GM13977 (cell line): ENCODE data around the gene EFCAB7.

Experiments used
- DNase-seq: peaks from one replicate; pipeline ENCODE4 v3.0.0; 2012; ENCODE audit warnings: low spot score
- in situ Hi-C: fragments of 300-500 bp; cut with MboI; formaldehyde crosslinking; loops from one replicate; pipeline ENCODE4 v1.12.0; 2022; ENCODE audit warnings: low sequenced_read_pairs, low pct_unique_long_range_greater_than_20kb, mixed read lengths, inconsistent platforms; ENCODE audit not compliant: unreplicated experiment
- TF ChIP-seq, protein P1 (sequence below): IDR thresholded peaks from 2 replicates; pipeline ENCODE4 v1.5.1; 2012; ENCODE audit warnings: mild to moderate bottlenecking, control low read depth; ENCODE audit not compliant: insufficient read depth; ENCODE audit errors: extremely low read depth, missing control alignments

EFCAB7 gene

DNA sequence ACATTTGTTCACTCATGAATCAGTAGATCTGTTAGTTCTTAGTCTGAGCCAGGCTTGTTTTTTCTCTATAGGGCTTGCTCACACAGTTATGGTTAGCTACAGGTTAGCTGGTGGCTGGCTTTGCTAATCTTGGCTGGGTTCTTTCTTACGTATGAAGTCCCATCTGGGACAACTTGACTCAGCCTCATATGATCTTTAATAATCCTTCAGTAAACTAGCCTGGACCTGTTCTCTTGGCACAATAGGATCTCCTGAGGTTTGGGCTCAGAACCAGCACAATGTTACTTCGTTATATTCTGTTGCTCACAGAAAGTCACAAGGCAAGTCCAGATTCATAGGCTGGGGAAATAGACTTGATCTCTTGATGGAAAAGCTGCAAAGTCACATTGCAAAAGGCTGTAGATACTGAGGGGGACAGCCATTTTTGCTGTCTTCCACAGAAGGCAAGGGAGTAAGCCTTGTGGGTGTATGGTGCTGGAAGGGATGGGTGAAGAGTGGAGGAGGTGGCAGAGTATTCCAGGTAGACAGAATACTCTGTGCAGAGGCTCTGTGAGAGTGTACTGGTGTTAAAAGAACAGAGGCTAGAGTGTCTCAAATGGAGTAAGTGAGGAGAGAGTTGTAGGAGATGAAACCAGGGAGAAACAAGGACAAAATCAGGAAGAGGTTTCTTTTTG lies 24.4 kb downstream of the EFCAB7 start:
- in situ Hi-C loops: no loop called here
- TF ChIP-seq, protein P1, sequence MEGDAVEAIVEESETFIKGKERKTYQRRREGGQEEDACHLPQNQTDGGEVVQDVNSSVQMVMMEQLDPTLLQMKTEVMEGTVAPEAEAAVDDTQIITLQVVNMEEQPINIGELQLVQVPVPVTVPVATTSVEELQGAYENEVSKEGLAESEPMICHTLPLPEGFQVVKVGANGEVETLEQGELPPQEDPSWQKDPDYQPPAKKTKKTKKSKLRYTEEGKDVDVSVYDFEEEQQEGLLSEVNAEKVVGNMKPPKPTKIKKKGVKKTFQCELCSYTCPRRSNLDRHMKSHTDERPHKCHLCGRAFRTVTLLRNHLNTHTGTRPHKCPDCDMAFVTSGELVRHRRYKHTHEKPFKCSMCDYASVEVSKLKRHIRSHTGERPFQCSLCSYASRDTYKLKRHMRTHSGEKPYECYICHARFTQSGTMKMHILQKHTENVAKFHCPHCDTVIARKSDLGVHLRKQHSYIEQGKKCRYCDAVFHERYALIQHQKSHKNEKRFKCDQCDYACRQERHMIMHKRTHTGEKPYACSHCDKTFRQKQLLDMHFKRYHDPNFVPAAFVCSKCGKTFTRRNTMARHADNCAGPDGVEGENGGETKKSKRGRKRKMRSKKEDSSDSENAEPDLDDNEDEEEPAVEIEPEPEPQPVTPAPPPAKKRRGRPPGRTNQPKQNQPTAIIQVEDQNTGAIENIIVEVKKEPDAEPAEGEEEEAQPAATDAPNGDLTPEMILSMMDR: no peak
- no peak for DNase-seq

DNA sequence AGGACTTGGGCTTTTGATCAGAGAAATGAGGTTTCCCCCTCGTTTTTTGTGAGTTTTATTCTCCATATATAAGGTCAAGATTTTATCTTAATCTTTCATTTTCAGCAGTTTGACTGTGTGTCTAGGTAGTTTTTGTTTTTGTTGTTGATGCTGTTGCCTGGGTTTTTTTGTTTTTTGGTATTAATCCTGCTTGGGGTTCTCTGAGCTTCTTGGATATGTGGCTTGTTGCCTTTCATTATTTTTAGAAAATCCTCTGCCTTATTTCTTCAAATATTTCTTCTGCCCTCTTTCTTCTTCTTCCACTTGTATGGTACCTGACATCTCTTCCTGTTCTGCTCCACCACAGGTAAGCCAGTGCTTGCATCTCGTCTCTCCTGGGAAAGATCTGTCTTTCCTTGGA lies 25.0 kb downstream of the EFCAB7 start:
- in situ Hi-C loops: no loop called here
- TF ChIP-seq, protein P1: no peak

DNA sequence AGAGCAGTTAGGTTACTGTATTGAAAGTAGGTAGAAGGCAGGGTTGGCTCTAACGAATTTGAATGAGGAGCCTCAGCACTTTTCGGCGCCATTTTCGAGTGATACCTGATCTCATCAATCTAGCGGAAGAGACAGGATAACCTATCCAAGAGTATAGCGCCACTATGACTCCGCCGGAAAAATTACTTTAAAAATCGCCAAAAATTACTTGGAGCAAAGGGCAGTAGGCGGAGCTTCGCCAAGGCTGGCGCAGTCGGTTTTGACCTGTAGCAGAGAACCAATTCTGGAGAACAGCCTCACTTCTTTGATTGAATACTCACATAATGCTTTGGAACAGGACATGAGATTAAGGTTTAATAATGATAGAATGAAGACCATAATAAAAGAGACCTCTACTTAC lies 25.6 kb downstream of the EFCAB7 start:
- no peak for DNase-seq
- TF ChIP-seq, protein P1: no peak
- in situ Hi-C loops: no loop called here

More for the DNA sequence above, 25.0 kb downstream of the EFCAB7 start:
- DNase-seq: no peak

DNA sequence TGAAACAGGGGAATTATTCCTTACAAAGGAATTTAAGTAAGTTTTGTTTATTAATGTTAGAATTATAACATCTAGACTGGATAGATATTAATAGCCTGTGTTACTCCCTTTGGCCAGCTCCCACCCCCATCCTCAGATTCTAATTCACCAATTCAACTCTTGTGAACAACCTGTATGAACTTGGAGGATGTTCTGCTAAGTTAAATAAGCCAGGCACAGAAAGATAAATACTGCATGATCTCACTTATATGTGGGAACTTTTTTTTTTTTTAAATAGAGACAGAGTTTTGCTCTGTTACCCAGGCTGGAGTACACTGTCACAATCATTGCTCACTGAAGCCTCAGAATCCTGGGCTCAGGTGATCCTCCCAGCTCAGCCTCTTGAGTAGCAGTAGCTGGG lies 32.2 kb downstream of the EFCAB7 start:
- in situ Hi-C loops: no loop called here

DNA sequence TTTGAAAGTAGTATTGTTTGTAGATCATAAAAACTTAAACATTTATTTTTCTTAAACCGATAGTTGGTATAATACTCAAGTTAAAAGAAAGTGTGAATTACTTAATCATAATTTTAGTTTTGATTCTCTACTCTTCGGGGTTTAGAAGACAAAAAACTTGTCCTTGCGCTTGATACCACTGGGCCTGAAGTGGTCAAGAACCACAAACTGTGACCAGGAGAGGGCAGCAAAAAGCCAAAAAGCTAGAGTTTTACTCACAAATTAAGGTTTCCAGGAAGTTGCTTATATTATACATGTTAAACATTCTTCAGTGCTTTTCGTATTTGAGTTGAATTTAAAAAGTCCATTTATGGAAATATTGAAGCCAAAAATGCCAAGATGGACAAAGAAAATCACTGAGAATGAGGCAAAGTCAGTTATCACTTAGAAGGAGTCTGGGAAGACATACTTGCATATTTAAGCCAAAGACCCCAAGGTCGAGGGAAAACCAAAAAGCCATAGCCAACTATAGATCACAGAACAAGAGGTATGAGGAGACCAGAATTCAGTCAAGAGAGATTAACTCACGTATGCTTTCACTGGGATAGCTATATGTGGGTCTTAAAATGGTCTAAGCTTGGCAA lies 34.2 kb downstream of the EFCAB7 start:
- TF ChIP-seq, protein P1: peak; percentile 59
- peak; percentile 14 for DNase-seq
- in situ Hi-C loops: no loop called here

More for the DNA sequence above, 32.2 kb downstream of the EFCAB7 start:
- TF ChIP-seq, protein P1: no peak
- no peak for DNase-seq

DNA sequence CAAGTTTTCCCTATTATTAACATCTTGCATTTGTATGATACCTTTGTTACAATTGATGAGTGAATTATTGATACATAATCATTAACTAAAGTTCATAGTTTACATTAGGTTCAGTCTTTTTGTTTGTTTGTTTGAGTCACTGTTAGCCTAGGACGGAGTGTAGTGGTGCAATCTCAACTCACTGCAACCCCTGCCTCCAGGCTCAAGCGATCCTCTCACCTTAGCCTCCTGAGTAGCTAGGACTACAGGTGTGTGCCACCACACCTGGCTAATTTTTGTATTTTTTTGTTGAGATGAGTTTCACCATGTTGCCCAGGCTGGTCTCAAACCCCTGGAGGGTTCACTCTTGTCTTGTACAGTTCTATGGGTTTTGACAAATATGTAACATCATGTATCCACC lies 36.0 kb downstream of the EFCAB7 start:
- in situ Hi-C loops: no loop called here
- TF ChIP-seq, protein P1: no peak
- DNase-seq: no peak

DNA sequence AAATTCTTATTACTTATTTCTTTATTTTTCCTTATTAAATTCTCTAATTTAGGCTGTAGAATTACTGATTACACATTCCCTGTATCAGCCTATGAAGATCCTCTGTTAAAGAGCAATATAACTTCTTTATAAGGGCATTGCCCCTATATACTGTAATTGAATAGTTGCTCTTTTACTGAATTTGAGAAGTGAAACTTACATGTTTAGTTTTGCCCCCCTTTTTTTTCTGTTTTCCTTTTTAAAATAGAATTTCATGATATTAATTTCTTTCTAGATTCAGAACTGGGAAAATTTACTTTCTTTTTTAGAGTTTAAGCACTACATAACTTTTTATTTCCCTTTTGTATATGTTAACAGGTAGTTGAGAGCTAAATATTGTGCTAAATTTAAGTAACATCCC lies 40.4 kb downstream of the EFCAB7 start:
- TF ChIP-seq, protein P1: no peak
- no peak for DNase-seq
- in situ Hi-C loops: no loop called here
